ENCODE measurements around the gene RAD54L.
"Not testable (repeated sequence)": the region's sequence is repeated elsewhere in the genome, so short reads cannot be mapped to it uniquely, and the experiment has no call there.

Gene RAD54L

GRCh38 chr1:46319960-46320914, 72.7 kb downstream of the RAD54L start:
- not testable (repeated sequence) for DNase-seq (ENCODE audit: low read depth)

- DNase-seq (ENCODE audit: low read depth) = not testable (repeated sequence)
These were observed 74.6 kb downstream of the RAD54L start for GRCh38 chr1:46322191-46322590.

- not testable (repeated sequence) for DNase-seq (ENCODE audit: low read depth)
These were observed 77.9 kb downstream of the RAD54L start for GRCh38 chr1:46325285-46326076.
